Upper lobe of left lung (tissue), 6 donors: ENCODE data around the gene COMMD10. TPM values are rescaled to one million over a fixed set of nuclear protein-coding genes. Genes with fewer than 3 reads are reported as not detected.
A peak's percentile ranks its signal among the peaks of the same experiment; 100 is the strongest.

ENCODE experiments used
- ATAC-seq, 2 donors: fragments of 200-7000 bp; cut with Tn5 transposase; one replicate each; pipeline ENCODE4 v1.9.1; 2022; ENCODE audit warnings: mild to moderate bottlenecking in 2 of 2, moderate library complexity in 2 of 2; ENCODE audit not compliant: low FRiP score in 2 of 2
- DNase-seq, 2 donors: peaks; one replicate each; pipeline ENCODE4 v3.0.0-alpha.2; 2019 to 2020
- H3K27ac ChIP-seq, 4 donors: fragments of 200-600 bp; sonication (generic); one replicate each; pipeline ENCODE4 v1.5.1; 2016 to 2019
- H3K27me3 ChIP-seq, 4 donors: fragments of 200-600 bp; sonication (generic); one replicate each; pipeline ENCODE4 v1.5.1; 2017 to 2019
- H3K36me3 ChIP-seq, 4 donors: fragments of 200-600 bp; sonication (generic); one replicate each; pipeline ENCODE4 v1.5.1; 2016 to 2019
- H3K4me1 ChIP-seq, 4 donors: fragments of 200-600 bp; sonication (generic); one replicate each; pipeline ENCODE4 v1.5.1; 2018 to 2019
- H3K4me3 ChIP-seq, 4 donors: fragments of 200-600 bp; sonication (generic); one replicate each; pipeline ENCODE4 v1.5.1; 2017 to 2019; ENCODE audit warnings: mild to moderate bottlenecking in 2 of 4, moderate library complexity in 1 of 4
- H3K9me3 ChIP-seq, 4 donors: fragments of 200-600 bp; sonication (generic); one replicate each; pipeline ENCODE4 v1.5.1; 2018 to 2019
- CTCF ChIP-seq, 6 experiments: fragments of 450-650 bp in 4 of 6; fragments of 200-600 bp in 2 of 6; sonication (generic) in 2 of 6; IDR thresholded peaks; one replicate each; pipeline ENCODE4 v1.5.1; 2016 to 2019; ENCODE audit warnings: antibody characterized with exemption in 6 of 6
- EP300 ChIP-seq, 4 donors: sonication (generic); formaldehyde crosslinking; IDR thresholded peaks; one replicate each; pipeline ENCODE4 v1.5.1; 2017; ENCODE audit warnings: antibody characterized with exemption in 4 of 4, control low read depth in 2 of 4
- POLR2A ChIP-seq, 4 donors: fragments of 450-650 bp; IDR thresholded peaks; one replicate each; pipeline ENCODE4 v1.5.1; 2016 to 2017; ENCODE audit warnings: antibody characterized with exemption in 4 of 4, mild to moderate bottlenecking in 2 of 4
- POLR2AphosphoS5 ChIP-seq, 2 donors: sonication (generic); formaldehyde crosslinking; IDR thresholded peaks; one replicate each; pipeline ENCODE4 v1.5.1; 2017; ENCODE audit warnings: antibody characterized with exemption in 2 of 2
- WGBS, 2 donors: methylation state at CpG; one replicate each; pipeline ENCODE4 v1.1.5; 2017 to 2018; 5-methylcytosine and 5-hydroxymethylcytosine counted together
- total RNA-seq, 6 donors: library from RNA; depleted of rRNA in 4 of 6; stranded (reverse); fragments of >200 nt in 4 of 6; gene quantifications; one replicate each; pipeline versions ENCODE4 v1.1.0 to v1.2.1, GENCODE V29; 2016 to 2021
- donor health status: DM: no; HTN: no; CAD: no; lungs with moderate emphysema.
- donor health status: DM: no; HTN: yes; CAD: no; lungs with severe emphysema.

The COMMD10 gene
- total RNA-seq, 6 donors from 2014 or later, result 16.5 to 49.2 (median 25.4) TPM

DNA sequence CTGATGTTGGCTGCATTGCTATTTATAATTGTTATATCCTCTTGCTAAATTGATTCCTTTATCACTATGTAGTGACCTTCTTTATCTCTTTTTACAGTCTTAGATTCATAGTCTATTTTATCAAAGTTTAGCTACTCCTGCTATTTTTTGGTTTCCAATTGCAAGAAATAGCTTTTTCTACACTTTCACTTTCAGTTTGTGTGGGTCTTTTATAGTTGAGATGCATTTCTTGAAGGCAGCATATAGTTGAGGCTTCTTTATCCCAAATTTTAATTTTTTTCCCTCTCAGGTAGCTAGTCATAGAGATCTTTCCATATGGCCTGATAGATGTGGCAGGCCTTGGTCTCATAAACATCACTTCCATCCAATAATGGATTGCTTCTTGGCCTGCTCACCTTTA, 228.5 kb downstream of the COMMD10 start:
- Histone ChIP-seq H3K9me3 (peaks cover 0 to 13% (median 5%) of the 10 kb centered on the region in 4 donors), H3K4me3 (peak overlapping the region in 2 of 4 donors; percentile 5 to 11), H3K36me3 (peaks cover 0 to 8% (median 1%) of the 10 kb centered on the region in 4 donors), H3K27ac (peak overlapping the region in 1 of 4 donors; percentile 18), H3K27me3 (no peaks in the 10 kb centered on the region), H3K4me1 (no peaks in the 10 kb centered on the region)
- DNase-seq (no peak), ATAC-seq (no peak)
- TF ChIP-seq POLR2A (IDR thresholded peaks at IDR 0.05) (no peak), POLR2AphosphoS5 (IDR thresholded peaks at IDR 0.05) (no peak), EP300 (IDR thresholded peaks at IDR 0.05) (no peak), CTCF (IDR thresholded peaks at IDR 0.05) (no peak)

- Histone ChIP-seq H3K4me3 (no peak overlapping the region), H3K9me3 (no peaks in the 10 kb centered on the region), H3K27me3 (no peaks in the 10 kb centered on the region), H3K36me3 (peaks cover 0 to 16% (median 2%) of the 10 kb centered on the region in 4 donors), H3K4me1 (no peaks in the 10 kb centered on the region), H3K27ac (no peak overlapping the region)
- TF ChIP-seq POLR2A (IDR thresholded peaks at IDR 0.05) (no peak), POLR2AphosphoS5 (IDR thresholded peaks at IDR 0.05) (no peak), EP300 (IDR thresholded peaks at IDR 0.05) (no peak), CTCF (IDR thresholded peaks at IDR 0.05) (no peak)
- WGBS, 2 donors, result 66 to 75% methylated on average over 2 of the region's 2 CpGs
- DNase-seq (no peak), ATAC-seq (no peak)
Measured at GRCh38 chr5:116315531-116315930, 230.7 kb downstream of the COMMD10 start.

DNA sequence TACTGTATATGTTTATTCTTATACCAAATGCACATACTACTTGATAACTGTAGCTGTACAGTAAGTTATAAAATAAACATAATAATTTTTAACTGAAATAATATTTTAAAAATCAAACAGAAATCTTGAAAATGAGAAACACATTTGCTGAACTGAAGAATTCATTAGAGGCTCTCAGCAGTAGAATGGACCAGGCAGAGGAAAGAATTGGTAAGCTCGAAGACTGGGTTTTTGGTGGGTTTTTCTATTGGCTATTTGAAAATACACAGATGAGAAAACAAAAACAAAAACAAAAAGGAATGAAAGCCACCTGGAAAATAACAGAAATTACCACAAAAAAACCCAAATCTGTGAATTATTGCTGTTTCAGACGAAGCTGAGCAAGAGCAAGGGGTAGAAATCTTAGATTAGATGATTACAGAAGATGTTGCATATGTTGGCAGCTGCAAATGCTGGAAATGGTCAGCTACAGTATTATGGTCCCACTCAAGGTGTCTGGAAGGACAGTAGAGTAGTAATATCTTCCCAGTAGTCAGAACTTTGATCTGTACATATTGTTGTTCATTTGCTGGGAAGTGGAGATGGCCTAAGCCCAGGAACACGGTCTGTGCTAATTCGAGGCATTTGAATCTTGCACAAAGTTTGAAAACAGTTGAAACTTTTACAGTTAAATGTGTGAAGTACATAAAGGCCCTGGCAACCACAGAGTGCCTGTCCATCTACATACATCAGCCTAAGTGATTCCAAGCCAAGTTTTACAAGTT, 233.4 kb downstream of the COMMD10 start:
- Histone ChIP-seq H3K9me3 (peaks cover 0 to 3% (median 0%) of the 10 kb centered on the region in 4 donors), H3K4me3 (no peak overlapping the region), H3K27me3 (no peaks in the 10 kb centered on the region), H3K36me3 (peaks cover 0 to 23% (median 2%) of the 10 kb centered on the region in 4 donors), H3K27ac (no peak overlapping the region), H3K4me1 (no peaks in the 10 kb centered on the region)
- WGBS, 2 donors, result 94 to 97% methylated on average over 4 of the region's 4 CpGs
- no peak for DNase-seq
- no peak for TF ChIP-seq POLR2A (IDR thresholded peaks at IDR 0.05)
- TF ChIP-seq POLR2AphosphoS5 (IDR thresholded peaks at IDR 0.05), result no peak
- no peak for TF ChIP-seq CTCF (IDR thresholded peaks at IDR 0.05)
- no peak for TF ChIP-seq EP300 (IDR thresholded peaks at IDR 0.05)
- ATAC-seq, result no peak

DNA sequence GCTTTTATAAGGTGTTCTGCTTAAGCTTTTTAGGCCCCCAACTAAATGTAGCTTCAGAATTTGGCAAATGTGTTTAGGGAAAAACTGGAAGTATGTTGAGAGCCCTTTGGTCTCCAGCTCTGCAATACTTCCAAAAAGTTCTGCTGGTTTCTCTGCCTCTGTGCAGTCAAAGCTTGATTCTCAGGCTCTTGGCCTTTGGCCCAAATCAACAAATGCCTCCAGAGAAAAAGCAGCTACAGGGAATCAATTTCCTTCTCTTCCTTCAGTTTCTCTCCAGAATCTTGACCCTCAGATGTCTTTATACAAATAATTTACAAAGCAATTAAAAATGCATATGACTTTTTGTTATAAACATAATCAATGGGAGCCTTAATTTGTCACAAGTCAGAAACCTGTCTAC, 235.7 kb downstream of the COMMD10 start:
- Histone ChIP-seq H3K27ac (no peak overlapping the region), H3K36me3 (peaks cover 0 to 23% (median 2%) of the 10 kb centered on the region in 4 donors)
- no peak for DNase-seq

More for the DNA sequence above, 235.7 kb downstream of the COMMD10 start:
- TF ChIP-seq POLR2A (IDR thresholded peaks at IDR 0.05) (no peak), EP300 (IDR thresholded peaks at IDR 0.05) (no peak), CTCF (IDR thresholded peaks at IDR 0.05) (no peak), POLR2AphosphoS5 (IDR thresholded peaks at IDR 0.05) (no peak)
- Histone ChIP-seq H3K4me3 (no peak overlapping the region), H3K27me3 (no peaks in the 10 kb centered on the region), H3K4me1 (no peaks in the 10 kb centered on the region), H3K9me3 (peaks cover 0 to 3% (median 0%) of the 10 kb centered on the region in 4 donors)
- no peak for ATAC-seq
